PC-3 (cell line): ENCODE results near the gene CHRNA7.

Source experiments
- CTCF ChIP-seq: fragments of 300-600 bp; sonication (generic); conservative IDR thresholded peaks from 2 replicates; pipeline ENCODE4 v1.5.1; 2017; ENCODE audit warnings: antibody characterized with exemption, low read depth, mild to moderate bottlenecking, low read length
- EZH2phosphoT487 ChIP-seq: fragments of 300-600 bp; sonication (generic); IDR thresholded peaks from 2 replicates; pipeline ENCODE4 v1.6.1; 2018; ENCODE audit warnings: mild to moderate bottlenecking, antibody characterized with exemption, low read length, borderline replicate concordance

GRCh38 chr15:32035285-32035684 lies 5.0 kb downstream of the CHRNA7 start:
- TF ChIP-seq CTCF (no peak), EZH2phosphoT487 (no peak)
